HEK293 (cell line): ENCODE results near the gene PAPSS1.
A peak's percentile ranks its signal among the peaks of the same experiment; 100 is the strongest.

Experiments
- CTCF ChIA-PET: fragments of 350-600 bp; formaldehyde crosslinking; extraction: SDS; loops from one replicate; lab custom pipeline; 2021; ENCODE audit warnings: antibody characterized with exemption; lab: Yijun Ruan, JAX
- POLR2A ChIA-PET: fragments of 300-600 bp; formaldehyde crosslinking; extraction: SDS; loops from one replicate; lab custom pipeline; 2020; ENCODE audit warnings: antibody characterized with exemption, inconsistent platforms; lab: Yijun Ruan, JAX
- H3K27ac ChIP-seq: fragments of 200-500 bp; sonication (Bioruptor generic); 2 replicates; pipeline ENCODE4 v1.5.1; 2014; ENCODE audit warnings: low read depth, low read length, control low read depth, inconsistent platforms; ENCODE audit errors: extremely low read depth
- H3K36me3 ChIP-seq, 2 experiments: fragments of 200-500 bp in 1 of 2; sonication (Bioruptor generic) in 1 of 2; 1 replicate in 1 of 2; 2 replicates in 1 of 2; pipeline ENCODE4 v1.5.1; 2014 to 2017; ENCODE audit warnings: inconsistent platforms in 2 of 2, low read length in 2 of 2; ENCODE audit not compliant: control insufficient read depth in 2 of 2, insufficient read depth in 1 of 2
- H3K4me1 ChIP-seq: fragments of 200-500 bp; sonication (Bioruptor generic); 2 replicates; pipeline ENCODE4 v1.5.1; 2014; ENCODE audit warnings: mild to moderate bottlenecking, low read length, inconsistent platforms; ENCODE audit not compliant: control insufficient read depth, insufficient read depth
- H3K4me3 ChIP-seq: 2 replicates; pipeline ENCODE4 v1.5.1; 2011; ENCODE audit warnings: low read depth, mild to moderate bottlenecking, control low read depth, low read length, moderate library complexity
- H3K9me3 ChIP-seq: fragments of 200-500 bp; sonication (Bioruptor generic); 2 replicates; pipeline ENCODE4 v1.5.1; 2014; ENCODE audit warnings: low read depth, low read length, inconsistent platforms; ENCODE audit not compliant: control insufficient read depth, insufficient read depth
- BCL6B ChIP-seq: fragments of 450-650 bp; formaldehyde crosslinking; IDR thresholded peaks from 2 replicates; pipeline ENCODE4 v1.5.1; 2017; ENCODE audit warnings: missing biosample characterization, missing genetic modification characterization
- EGR2 ChIP-seq: fragments of 450-650 bp; formaldehyde crosslinking; IDR thresholded peaks from 2 replicates; pipeline ENCODE4 v1.5.1; 2016; ENCODE audit warnings: low read depth, missing biosample characterization, missing genetic modification characterization
- IKZF3 ChIP-seq: fragments of 450-650 bp; IDR thresholded peaks from 2 replicates; pipeline ENCODE4 v1.5.0; 2018; ENCODE audit warnings: missing biosample characterization, mild to moderate bottlenecking, missing genetic modification characterization, moderate library complexity
- KLF7 ChIP-seq: fragments of 450-650 bp; formaldehyde crosslinking; IDR thresholded peaks from 2 replicates; pipeline ENCODE4 v1.5.1; 2016; ENCODE audit warnings: missing biosample characterization, missing genetic modification characterization, borderline replicate concordance
- SETDB1 ChIP-seq: IDR thresholded peaks from one replicate; pipeline ENCODE4 v1.6.1; 2017; ENCODE audit warnings: mild to moderate bottlenecking, low read length, moderate library complexity, mixed read lengths; ENCODE audit not compliant: insufficient read length
- ZBTB20 ChIP-seq: fragments of 450-650 bp; formaldehyde crosslinking; IDR thresholded peaks from 2 replicates; pipeline ENCODE4 v1.5.1; 2016; ENCODE audit warnings: missing biosample characterization, missing genetic modification characterization
- ZBTB21 ChIP-seq: fragments of 450-650 bp; formaldehyde crosslinking; IDR thresholded peaks from 2 replicates; pipeline ENCODE4 v1.5.1; 2017; ENCODE audit warnings: missing biosample characterization, missing genetic modification characterization
- ZNF121 ChIP-seq: fragments of 450-650 bp; formaldehyde crosslinking; IDR thresholded peaks from 2 replicates; pipeline ENCODE4 v1.5.1; 2016; ENCODE audit warnings: missing biosample characterization, missing genetic modification characterization
- ZNF148 ChIP-seq: fragments of 450-650 bp; formaldehyde crosslinking; IDR thresholded peaks from 2 replicates; pipeline ENCODE4 v1.5.0; 2017; ENCODE audit warnings: missing biosample characterization, missing genetic modification characterization, borderline replicate concordance
- ZNF239 ChIP-seq: fragments of 450-650 bp; formaldehyde crosslinking; IDR thresholded peaks from 2 replicates; pipeline ENCODE4 v1.5.1; 2016; ENCODE audit warnings: missing biosample characterization, missing genetic modification characterization
- ZNF280C ChIP-seq: fragments of 450-650 bp; formaldehyde crosslinking; IDR thresholded peaks from 2 replicates; pipeline ENCODE4 v1.5.1; 2016; ENCODE audit warnings: missing biosample characterization, missing genetic modification characterization
- ZNF404 ChIP-seq: fragments of 450-650 bp; formaldehyde crosslinking; IDR thresholded peaks from 2 replicates; pipeline ENCODE4 v1.5.1; 2017; ENCODE audit warnings: missing biosample characterization, missing genetic modification characterization
- ZNF510 ChIP-seq: fragments of 450-650 bp; formaldehyde crosslinking; IDR thresholded peaks from 2 replicates; pipeline ENCODE4 v1.5.1; 2018; ENCODE audit warnings: mild to moderate bottlenecking, missing genetic modification characterization, missing biosample characterization; ENCODE audit not compliant: insufficient replicate concordance
- ZNF558 ChIP-seq: fragments of 450-650 bp; formaldehyde crosslinking; IDR thresholded peaks from 2 replicates; pipeline ENCODE4 v1.5.1; 2016; ENCODE audit warnings: missing biosample characterization, missing genetic modification characterization
- ZNF596 ChIP-seq: fragments of 450-650 bp; IDR thresholded peaks from 2 replicates; pipeline ENCODE4 v1.5.0; 2018; ENCODE audit warnings: missing biosample characterization, mild to moderate bottlenecking, missing genetic modification characterization, moderate library complexity
- ZNF692 ChIP-seq: fragments of 450-650 bp; formaldehyde crosslinking; IDR thresholded peaks from 2 replicates; pipeline ENCODE4 v1.5.1; 2016; ENCODE audit warnings: missing biosample characterization, missing genetic modification characterization
- ZNF830 ChIP-seq: fragments of 450-650 bp; IDR thresholded peaks from 2 replicates; pipeline ENCODE4 v1.5.0; 2018; ENCODE audit warnings: missing biosample characterization, missing genetic modification characterization, low read depth, mild to moderate bottlenecking, moderate library complexity

PAPSS1 gene

GRCh38 chr4:107593230-107593629 lies 126.8 kb downstream of the PAPSS1 start:
- Histone ChIP-seq H3K4me1 (no peaks in the 10 kb centered on the region), H3K9me3 (no peaks in the 10 kb centered on the region), H3K36me3 (no peaks in the 10 kb centered on the region), H3K27ac (no peak overlapping the region), H3K4me3 (no peak overlapping the region)
- TF ChIP-seq ZNF148, result no peak
- no peak for TF ChIP-seq ZNF510 (tag by site-specific recombination)
- ChIA-PET POLR2A (no interaction called here), CTCF (no interaction called here)

GRCh38 chr4:107592519-107592918 lies 127.5 kb downstream of the PAPSS1 start:
- no peak overlapping the region for H3K27ac ChIP-seq
- CTCF ChIA-PET, result no interaction called here
- H3K4me1 ChIP-seq, result no peaks in the 10 kb centered on the region
- no peaks in the 10 kb centered on the region for H3K36me3 ChIP-seq
- H3K4me3 ChIP-seq, result no peak overlapping the region
- TF ChIP-seq IKZF3 (tag by site-specific recombination) (no peak), ZNF404 (tag by site-specific recombination) (no peak), ZNF239 (tag by site-specific recombination) (no peak), ZBTB21 (tag by site-specific recombination) (no peak), ZNF596 (tag by site-specific recombination) (no peak)
- POLR2A ChIA-PET, result no interaction called here
- H3K9me3 ChIP-seq, result no peaks in the 10 kb centered on the region

- POLR2A ChIA-PET, result no interaction called here
- Histone ChIP-seq H3K9me3 (no peaks in the 10 kb centered on the region), H3K4me3 (no peak overlapping the region), H3K36me3 (no peaks in the 10 kb centered on the region), H3K4me1 (no peaks in the 10 kb centered on the region), H3K27ac (no peak overlapping the region)
- CTCF ChIA-PET, result no interaction called here
- peak; percentile 89 for TF ChIP-seq SETDB1
- no peak for TF ChIP-seq ZNF692
Measured at GRCh38 chr4:107589269-107589668, 130.8 kb downstream of the PAPSS1 start.

- Histone ChIP-seq H3K9me3 (no peaks in the 10 kb centered on the region), H3K4me3 (no peak overlapping the region), H3K4me1 (no peaks in the 10 kb centered on the region), H3K27ac (no peak overlapping the region), H3K36me3 (no peaks in the 10 kb centered on the region)
- POLR2A ChIA-PET, result no interaction called here
- TF ChIP-seq ZBTB20 (tag by site-specific recombination) (no peak), ZNF280C (tag by site-specific recombination) (no peak), ZNF121 (tag by site-specific recombination) (no peak), ZNF830 (tag by site-specific recombination) (no peak), BCL6B (tag by site-specific recombination) (no peak), ZNF558 (no peak), KLF7 (no peak), EGR2 (tag by site-specific recombination) (no peak)
- CTCF ChIA-PET, result interaction anchor here (1.0 kb wide), 1 partner anchor 134 kb away, joined by 3 read pairs; no protein-coding TSS in a partner anchor
Measured at GRCh38 chr4:107586371-107586770, 133.7 kb downstream of the PAPSS1 start.
